ENCODE results near the gene GTF3C2. TPM values are rescaled to one million over a fixed set of nuclear protein-coding genes. Genes with fewer than 3 reads are reported as not detected.

GTF3C2 gene
- total RNA-seq, 1 donor from 2014 or later: 61.3 TPM

DNA sequence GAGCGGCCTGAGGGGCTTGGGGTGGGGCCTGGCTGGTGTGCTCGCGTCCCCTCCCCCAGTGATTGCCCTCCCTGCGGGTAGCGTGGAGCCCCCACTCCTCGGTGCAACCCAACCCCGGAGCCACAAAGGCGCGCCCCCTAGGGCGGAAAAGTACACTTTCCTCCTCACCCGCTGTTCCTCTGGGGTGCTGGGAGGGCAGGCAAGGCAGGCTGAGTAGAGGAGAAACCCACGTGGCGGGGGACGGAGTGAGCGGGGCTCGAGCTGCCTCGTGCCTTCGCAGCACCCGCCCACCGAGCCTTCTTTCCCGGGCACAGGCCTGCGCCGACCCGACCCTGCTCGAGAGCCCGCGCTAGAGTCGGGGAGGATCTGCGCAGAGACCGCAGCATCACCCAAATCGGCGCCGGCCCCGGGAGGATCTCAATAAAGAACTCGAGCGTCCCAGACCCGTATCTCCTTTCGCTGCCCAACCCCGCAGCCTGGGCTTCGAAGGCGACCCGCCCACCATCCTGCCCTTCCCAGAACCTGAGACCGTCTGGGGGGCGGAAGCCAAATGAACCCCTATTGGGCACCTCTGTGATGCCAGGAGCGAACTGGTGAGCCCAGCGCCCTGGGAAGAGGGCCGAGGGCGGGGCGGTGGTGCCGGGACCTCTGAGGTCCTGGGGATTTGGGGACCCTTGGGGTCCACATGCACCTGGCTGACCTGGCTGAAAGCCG is 49.8 kb downstream of the GTF3C2 start:
- H3K9me3 Mint-ChIP-seq (ENCODE audit: unreplicated experiment): peaks cover 4% of the 10 kb centered on the region
- H3K4me3 Mint-ChIP-seq (ENCODE audit: unreplicated experiment): no peak overlapping the region
- Histone ChIP-seq H3K4me1 (ENCODE audit: insufficient read depth, low read length) (peaks cover 3% of the 10 kb centered on the region), H3K27ac (ENCODE audit: low read depth, low read length) (no peak overlapping the region), H3K36me3 (ENCODE audit: insufficient read depth, low read length) (no peaks in the 10 kb centered on the region), H3K79me2 (ENCODE audit: insufficient read depth, low read length) (no peaks in the 10 kb centered on the region), H2AFZ (ENCODE audit: low read depth, low read length) (no peak overlapping the region), H3K9me3 (ENCODE audit: insufficient read depth, low read depth, low read length) (no peaks in the 10 kb centered on the region), H3K4me2 (ENCODE audit: low read length) (peak overlapping the region; percentile 19), H4K20me1 (ENCODE audit: insufficient read depth, low read length) (peaks cover 23% of the 10 kb centered on the region), H3K27me3 (ENCODE audit: insufficient read depth, low read length) (peaks cover 45% of the 10 kb centered on the region), H3K9ac (ENCODE audit: low read length) (no peak overlapping the region), H3K4me3 (ENCODE audit: insufficient read depth, low read depth, low read length) (no peak overlapping the region)
- DNase-seq (ENCODE audit: low read depth): no peak
- peaks cover 36% of the 10 kb centered on the region for H3K27me3 Mint-ChIP-seq (ENCODE audit: low read depth, unreplicated experiment)
- TF ChIP-seq, protein P1, sequence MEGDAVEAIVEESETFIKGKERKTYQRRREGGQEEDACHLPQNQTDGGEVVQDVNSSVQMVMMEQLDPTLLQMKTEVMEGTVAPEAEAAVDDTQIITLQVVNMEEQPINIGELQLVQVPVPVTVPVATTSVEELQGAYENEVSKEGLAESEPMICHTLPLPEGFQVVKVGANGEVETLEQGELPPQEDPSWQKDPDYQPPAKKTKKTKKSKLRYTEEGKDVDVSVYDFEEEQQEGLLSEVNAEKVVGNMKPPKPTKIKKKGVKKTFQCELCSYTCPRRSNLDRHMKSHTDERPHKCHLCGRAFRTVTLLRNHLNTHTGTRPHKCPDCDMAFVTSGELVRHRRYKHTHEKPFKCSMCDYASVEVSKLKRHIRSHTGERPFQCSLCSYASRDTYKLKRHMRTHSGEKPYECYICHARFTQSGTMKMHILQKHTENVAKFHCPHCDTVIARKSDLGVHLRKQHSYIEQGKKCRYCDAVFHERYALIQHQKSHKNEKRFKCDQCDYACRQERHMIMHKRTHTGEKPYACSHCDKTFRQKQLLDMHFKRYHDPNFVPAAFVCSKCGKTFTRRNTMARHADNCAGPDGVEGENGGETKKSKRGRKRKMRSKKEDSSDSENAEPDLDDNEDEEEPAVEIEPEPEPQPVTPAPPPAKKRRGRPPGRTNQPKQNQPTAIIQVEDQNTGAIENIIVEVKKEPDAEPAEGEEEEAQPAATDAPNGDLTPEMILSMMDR (IDR thresholded peaks at IDR 0.05; ENCODE audit: insufficient read depth, low read depth, low read length): no peak
- TF ChIP-seq EZH2 (IDR thresholded peaks at IDR 0.05; ENCODE audit: insufficient read depth, low read length): peak; percentile 85
- no peak overlapping the region for H3K27ac Mint-ChIP-seq (ENCODE audit: unreplicated experiment)
- no peaks in the 10 kb centered on the region for H3K4me1 Mint-ChIP-seq (ENCODE audit: low read depth, unreplicated experiment)
- no peak for FAIRE-seq
- peaks cover 14% of the 10 kb centered on the region for H3K36me3 Mint-ChIP-seq (ENCODE audit: low read depth, unreplicated experiment)

DNA sequence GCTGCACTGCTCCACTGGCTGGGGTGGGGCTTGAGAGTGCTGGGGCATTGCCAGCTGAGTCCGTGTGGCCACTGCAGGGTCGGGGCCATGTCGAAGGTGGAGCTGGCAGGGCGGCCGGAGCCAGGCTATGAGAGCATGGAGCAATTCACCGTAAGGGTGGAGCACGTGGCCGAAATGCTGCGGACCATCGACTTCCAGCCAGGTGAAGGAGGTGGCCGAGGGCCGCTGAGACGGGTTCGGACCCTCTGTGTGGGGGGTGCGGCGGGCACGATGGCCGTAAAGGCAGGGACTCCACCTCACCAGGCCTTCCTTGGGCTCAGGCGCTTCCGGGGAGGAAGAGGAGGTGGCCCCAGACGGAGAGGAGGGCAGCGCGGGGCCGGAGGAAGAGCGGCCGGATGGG is 50.4 kb downstream of the GTF3C2 start:
- H3K4me3 Mint-ChIP-seq (ENCODE audit: unreplicated experiment): no peak overlapping the region
- Histone ChIP-seq H3K4me2 (ENCODE audit: low read length) (no peak overlapping the region), H4K20me1 (ENCODE audit: insufficient read depth, low read length) (peaks cover 23% of the 10 kb centered on the region), H3K36me3 (ENCODE audit: insufficient read depth, low read length) (no peaks in the 10 kb centered on the region), H3K9me3 (ENCODE audit: insufficient read depth, low read depth, low read length) (no peaks in the 10 kb centered on the region), H3K27ac (ENCODE audit: low read depth, low read length) (no peak overlapping the region), H3K9ac (ENCODE audit: low read length) (no peak overlapping the region), H3K4me1 (ENCODE audit: insufficient read depth, low read length) (peaks cover 3% of the 10 kb centered on the region), H2AFZ (ENCODE audit: low read depth, low read length) (no peak overlapping the region), H3K27me3 (ENCODE audit: insufficient read depth, low read length) (peaks cover 45% of the 10 kb centered on the region), H3K4me3 (ENCODE audit: insufficient read depth, low read depth, low read length) (no peak overlapping the region), H3K79me2 (ENCODE audit: insufficient read depth, low read length) (no peaks in the 10 kb centered on the region)
- no peak overlapping the region for H3K27ac Mint-ChIP-seq (ENCODE audit: unreplicated experiment)
- H3K36me3 Mint-ChIP-seq (ENCODE audit: low read depth, unreplicated experiment): peaks cover 8% of the 10 kb centered on the region
- H3K4me1 Mint-ChIP-seq (ENCODE audit: low read depth, unreplicated experiment): no peaks in the 10 kb centered on the region
- DNase-seq (ENCODE audit: low read depth): no peak
- peaks cover 4% of the 10 kb centered on the region for H3K9me3 Mint-ChIP-seq (ENCODE audit: unreplicated experiment)
- TF ChIP-seq EZH2 (IDR thresholded peaks at IDR 0.05; ENCODE audit: insufficient read depth, low read length): no peak
- TF ChIP-seq, protein P1 (IDR thresholded peaks at IDR 0.05; ENCODE audit: insufficient read depth, low read depth, low read length): no peak
- peaks cover 36% of the 10 kb centered on the region for H3K27me3 Mint-ChIP-seq (ENCODE audit: low read depth, unreplicated experiment)
- no peak for FAIRE-seq

DNA sequence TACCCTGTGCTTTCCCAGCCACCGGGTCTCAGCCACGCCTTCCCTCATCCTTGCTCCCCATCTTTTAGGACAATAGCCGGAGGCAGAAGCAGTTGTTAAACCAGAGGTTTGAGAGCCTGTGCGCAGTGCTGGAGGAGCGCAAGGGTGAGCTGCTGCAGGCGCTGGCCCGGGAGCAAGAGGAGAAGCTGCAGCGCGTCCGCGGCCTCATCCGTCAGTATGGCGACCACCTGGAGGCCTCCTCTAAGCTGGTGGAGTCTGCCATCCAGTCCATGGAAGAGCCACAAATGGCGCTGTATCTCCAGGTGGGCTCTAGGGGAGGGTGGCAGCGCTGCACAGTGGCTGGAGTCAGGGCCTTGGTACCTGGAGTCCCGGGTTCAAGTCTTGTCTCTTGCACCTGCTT is 51.0 kb downstream of the GTF3C2 start:
- H3K79me2 ChIP-seq (ENCODE audit: insufficient read depth, low read length): no peaks in the 10 kb centered on the region
- DNase-seq (ENCODE audit: low read depth) (no peak), FAIRE-seq (no peak)
- Mint-ChIP-seq H3K4me1 (ENCODE audit: low read depth, unreplicated experiment) (no peaks in the 10 kb centered on the region), H3K36me3 (ENCODE audit: low read depth, unreplicated experiment) (peaks cover 8% of the 10 kb centered on the region), H3K27me3 (ENCODE audit: low read depth, unreplicated experiment) (peaks cover 36% of the 10 kb centered on the region), H3K27ac (ENCODE audit: unreplicated experiment) (no peak overlapping the region), H3K4me3 (ENCODE audit: unreplicated experiment) (no peak overlapping the region), H3K9me3 (ENCODE audit: unreplicated experiment) (peaks cover 4% of the 10 kb centered on the region)
- TF ChIP-seq EZH2 (IDR thresholded peaks at IDR 0.05; ENCODE audit: insufficient read depth, low read length): no peak
- TF ChIP-seq, protein P1 (IDR thresholded peaks at IDR 0.05; ENCODE audit: insufficient read depth, low read depth, low read length): no peak
- no peak overlapping the region for H2AFZ ChIP-seq (ENCODE audit: low read depth, low read length)
- no peak overlapping the region for H3K27ac ChIP-seq (ENCODE audit: low read depth, low read length)
- H3K4me2 ChIP-seq (ENCODE audit: low read length): no peak overlapping the region
- peaks cover 3% of the 10 kb centered on the region for H3K4me1 ChIP-seq (ENCODE audit: insufficient read depth, low read length)
- H3K9me3 ChIP-seq (ENCODE audit: insufficient read depth, low read depth, low read length): no peaks in the 10 kb centered on the region
- no peak overlapping the region for H3K4me3 ChIP-seq (ENCODE audit: insufficient read depth, low read depth, low read length)
- H3K36me3 ChIP-seq (ENCODE audit: insufficient read depth, low read length): no peaks in the 10 kb centered on the region
- peaks cover 23% of the 10 kb centered on the region for H4K20me1 ChIP-seq (ENCODE audit: insufficient read depth, low read length)
- H3K9ac ChIP-seq (ENCODE audit: low read length): no peak overlapping the region
- H3K27me3 ChIP-seq (ENCODE audit: insufficient read depth, low read length): peaks cover 45% of the 10 kb centered on the region
